HepG2 (cell line): ENCODE measurements around the gene GALP. TPM values are rescaled to one million over a fixed set of nuclear protein-coding genes. Genes with fewer than 3 reads are reported as not detected.

Experiments used
- ATAC-seq: fragments of 200-7000 bp; cut with Tn5 transposase; 3 replicates; pipeline ENCODE4 v1.9.1; 2020; ENCODE audit warnings: mild to moderate bottlenecking, moderate library complexity
- BruUV-seq: library from RNA; stranded (reverse); fragments of 400-500 nt; replicated peaks from 2 replicates; lab custom pipeline; 2021; lab: Mats Ljungman, UMichigan
- CTCF ChIA-PET: fragments of 300-600 bp; formaldehyde crosslinking; extraction: SDS; loops from one replicate; lab custom pipeline; 2021; ENCODE audit warnings: low total read pairs, inconsistent platforms, low intra/inter-chr PET ratio; lab: Yijun Ruan, JAX
- POLR2A ChIA-PET: fragments of 350-600 bp; sonication (Branson Sonifier 250); formaldehyde crosslinking; loops from one replicate; lab custom pipeline; 2020; ENCODE audit warnings: antibody characterized with exemption, inconsistent platforms; lab: Yijun Ruan, JAX
- DNase-seq: peaks from one replicate; pipeline ENCODE4 v3.0.0-alpha.2; 2015; ENCODE audit warnings: low spot score
- FAIRE-seq: peaks from 3 replicates; lab custom pipeline; 2011; peaks lifted over from hg19 to GRCh38; lab: Jason Lieb, UNC
- H2AFZ ChIP-seq: one replicate; pipeline ENCODE4 v1.6.1; 2011; ENCODE audit warnings: low read length, inconsistent platforms
- H3K27ac ChIP-seq: fragments of 300-600 bp; 3 replicates; pipeline ENCODE4 v1.8.0; 2011; ENCODE audit warnings: mixed run types, mild to moderate bottlenecking, mixed read lengths, low read length, inconsistent platforms; ENCODE audit not compliant: insufficient read depth; ENCODE audit errors: extremely low read length
- H3K27me3 ChIP-seq, 2 experiments: fragments of 200-600 bp in 1 of 2; 2 replicates in 1 of 2; 3 replicates in 1 of 2; pipeline versions ENCODE4 v1.6.0 to v1.8.0; 2011; ENCODE audit warnings: low read length in 2 of 2, mild to moderate bottlenecking in 2 of 2, moderate library complexity in 2 of 2, inconsistent platforms in 1 of 2; ENCODE audit not compliant: insufficient read depth in 2 of 2, control insufficient read depth in 1 of 2
- H3K36me3 ChIP-seq, 2 experiments: fragments of 200-600 bp in 1 of 2; replicated peaks in 1 of 2; 2 replicates in 1 of 2; 3 replicates in 1 of 2; pipeline versions ENCODE4 v1.5.1 to v1.8.0; 2011; ENCODE audit warnings: low read length in 2 of 2, inconsistent platforms in 1 of 2; ENCODE audit not compliant: insufficient read depth in 2 of 2, control insufficient read depth in 1 of 2
- H3K4me1 ChIP-seq: 2 replicates; pipeline ENCODE4 v1.5.1; 2012; ENCODE audit warnings: low read length, inconsistent platforms; ENCODE audit not compliant: insufficient read depth
- H3K4me2 ChIP-seq: 2 replicates; pipeline ENCODE4 v1.6.0; 2011; ENCODE audit warnings: low read depth, low read length, inconsistent platforms
- H3K4me3 ChIP-seq, 3 experiments: fragments of 200-600 bp in 1 of 3; sonication (generic), shearing (Covaris generic) in 1 of 3; replicated peaks in 1 of 3; 2 replicates each; pipeline ENCODE4 v1.5.1; 2011 to 2016; ENCODE audit warnings: low read length in 3 of 3, inconsistent platforms in 2 of 3, low read depth in 2 of 3, mild to moderate bottlenecking in 2 of 3, control low read depth in 1 of 3, mixed read lengths in 1 of 3; ENCODE audit not compliant: insufficient read depth in 1 of 3
- H3K79me2 ChIP-seq: one replicate; pipeline ENCODE4 v1.6.1; 2011; ENCODE audit warnings: low read length, inconsistent platforms; ENCODE audit not compliant: insufficient read depth
- H3K9ac ChIP-seq: 2 replicates; pipeline ENCODE4 v1.6.0; 2011; ENCODE audit warnings: mild to moderate bottlenecking, low read depth, low read length, inconsistent platforms; ENCODE audit not compliant: insufficient read depth
- H3K9me3 ChIP-seq: 2 replicates; pipeline ENCODE4 v1.5.1; 2012; ENCODE audit warnings: mild to moderate bottlenecking, low read length
- H4K20me1 ChIP-seq: 2 replicates; pipeline ENCODE4 v1.6.0; 2011; ENCODE audit warnings: inconsistent platforms, mild to moderate bottlenecking, low read length, moderate library complexity; ENCODE audit not compliant: insufficient read depth
- ARID2 ChIP-seq: sonication (generic); formaldehyde crosslinking; IDR thresholded peaks from 2 replicates; pipeline ENCODE4 v1.8.1; 2022; ENCODE audit warnings: mild to moderate bottlenecking, missing genetic modification reagents, borderline replicate concordance
- CREB1 ChIP-seq, 2 experiments: fragments of 450-650 bp in 1 of 2; IDR thresholded peaks; 2 replicates each; pipeline ENCODE4 v1.6.1; 2016 to 2017; ENCODE audit warnings: control low read depth in 1 of 2, mild to moderate bottlenecking in 1 of 2, missing compliant biosample characterization in 1 of 2, missing genetic modification characterization in 1 of 2
- MAZ ChIP-seq, 2 experiments: sonication (generic) in 1 of 2; formaldehyde crosslinking in 1 of 2; IDR thresholded peaks; 2 replicates each; pipeline versions ENCODE4 v1.5.0 to v1.6.1; 2012 to 2020; ENCODE audit warnings: low read depth in 2 of 2, mild to moderate bottlenecking in 2 of 2, borderline replicate concordance in 1 of 2, improper control_type of control experiment in 1 of 2, low read length in 1 of 2, missing genetic modification reagents in 1 of 2, moderate library complexity in 1 of 2
- PRPF4 ChIP-seq: fragments of 200-400 bp; formaldehyde crosslinking; IDR thresholded peaks from 2 replicates; pipeline ENCODE4 v1.6.1; 2016; ENCODE audit warnings: low read length, low read depth; ENCODE audit not compliant: poor library complexity, severe bottlenecking
- RBM22 ChIP-seq: fragments of 200-400 bp; formaldehyde crosslinking; optimal IDR thresholded peaks from 2 replicates; pipeline ENCODE3; 2017; ENCODE audit warnings: mild to moderate bottlenecking, low read length, moderate library complexity
- SP4 ChIP-seq: sonication (generic); formaldehyde crosslinking; IDR thresholded peaks from 2 replicates; pipeline ENCODE4 v1.8.1; 2023; ENCODE audit warnings: mild to moderate bottlenecking, missing genetic modification reagents
- ZBTB21 ChIP-seq: sonication (generic); formaldehyde crosslinking; IDR thresholded peaks from 2 replicates; pipeline ENCODE4 v1.4.0; 2020; ENCODE audit warnings: missing genetic modification reagents
- ZFP36L2 ChIP-seq: sonication (generic); formaldehyde crosslinking; IDR thresholded peaks from 2 replicates; pipeline ENCODE4 v1.4.0; 2020; ENCODE audit warnings: missing genetic modification reagents
- ZNF225 ChIP-seq: sonication (generic); formaldehyde crosslinking; IDR thresholded peaks from 2 replicates; pipeline ENCODE4 v1.4.0; 2020; ENCODE audit warnings: mild to moderate bottlenecking, missing genetic modification reagents
- ZNF263 ChIP-seq: sonication (generic); formaldehyde crosslinking; IDR thresholded peaks from 2 replicates; pipeline ENCODE4 v1.4.0; 2020; ENCODE audit warnings: missing genetic modification reagents
- ZNF776 ChIP-seq: sonication (generic); formaldehyde crosslinking; IDR thresholded peaks from 2 replicates; pipeline ENCODE4 v1.4.0; 2020; ENCODE audit warnings: mild to moderate bottlenecking, missing genetic modification reagents
- WGBS: methylation state at CpG from one replicate; pipeline ENCODE4 v1.1.6; 2017; ENCODE audit warnings: low lambda C conversion rate; 5-methylcytosine and 5-hydroxymethylcytosine counted together
- in situ Hi-C: cut with HindIII; loops from 2 replicates; pipeline ENCODE4 v1.10.0; 2017; ENCODE audit warnings: low pct_unique_long_range_greater_than_20kb; ENCODE audit not compliant: extremely low pct_ligation_motif_present
- intact Hi-C: fragments of 100-400 bp; cut with micrococcal nuclease; formaldehyde crosslinking; loops from one replicate; pipeline ENCODE4 v1.10.0; 2022; ENCODE audit not compliant: unreplicated experiment
- polyA plus RNA-seq, 8 experiments: library from polyadenylated mRNA; depleted of rRNA in 3 of 8; stranded (reverse) in 7 of 8; unstranded in 1 of 8; fragments of >200 nt; fragmentation: Illumina TruSeq in 4 of 8; extraction: Trizol in 4 of 8; gene quantifications; 2 replicates each; pipeline versions ENCODE4 v1.2.1 to v1.2.3, GENCODE V29; 2011 to 2016; ENCODE audit warnings: low read depth in 4 of 8, missing spikeins in 1 of 8, mixed read lengths in 1 of 8; ENCODE audit not compliant: insufficient read depth in 1 of 8
- total RNA-seq, 5 experiments: library from RNA; depleted of rRNA; stranded (reverse); fragments of >200 nt; fragmentation: Illumina TruSeq; extraction: Trizol; gene quantifications; 2 replicates each; pipeline ENCODE4 v1.2.3, GENCODE V29; 2016; ENCODE audit warnings: low read depth in 1 of 5
- TF ChIP-seq, protein P1 (sequence below): sonication (generic); formaldehyde crosslinking; IDR thresholded peaks from 2 replicates; pipeline ENCODE4 v1.5.0; 2020; ENCODE audit warnings: mild to moderate bottlenecking, missing genetic modification reagents, borderline replicate concordance
- TF ChIP-seq, protein P2 (sequence below): sonication (generic); formaldehyde crosslinking; IDR thresholded peaks from 2 replicates; pipeline ENCODE4 v1.4.0; 2020; ENCODE audit warnings: missing genetic modification reagents, borderline replicate concordance

GALP gene
- total and polyA plus RNA-seq, 2 of the 13 experiments (the other 11 are each of a cell fraction or from before 2014, with no cell fraction given): not detected

DNA sequence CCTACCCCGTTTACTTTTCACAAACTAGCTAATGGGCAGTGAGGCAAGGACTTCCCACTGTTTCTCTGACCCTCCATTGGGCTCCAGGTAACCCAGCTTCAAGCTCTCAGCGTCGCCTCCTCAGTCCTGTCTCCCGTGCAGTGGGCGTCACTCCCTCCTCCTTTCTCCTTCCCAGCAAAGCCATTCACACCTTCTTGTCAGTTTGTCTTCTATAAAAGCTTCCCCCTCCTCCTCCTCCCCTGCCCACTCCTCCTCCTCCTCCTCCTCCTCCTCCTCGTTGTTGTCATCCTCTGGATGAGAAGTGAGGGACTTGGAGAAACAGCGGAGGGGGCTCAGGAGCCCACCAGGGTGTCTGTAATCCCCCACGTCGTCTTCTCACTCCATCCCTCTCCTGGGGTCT lies 1.7 kb upstream of the GALP start:
- intact Hi-C loops: no loop called here
- Histone ChIP-seq H3K4me3 (no peak overlapping the region), H3K36me3 (no peaks in the 10 kb centered on the region), H3K27me3 (peaks cover 0 to 16% of the 10 kb centered on the region in 2 experiments; a peak in 3 of 5 replicates), H3K27ac (no peak overlapping the region), H3K79me2 (no peaks in the 10 kb centered on the region), H4K20me1 (no peaks in the 10 kb centered on the region), H3K4me1 (peaks cover 47% of the 10 kb centered on the region)
- no peak for ATAC-seq
- POLR2A ChIA-PET: interaction anchor here (1.2 to 5.0 kb wide), 2 partner anchors 31 to 63 kb away, joined by 5 to 26 read pairs; no protein-coding TSS in a partner anchor
- WGBS: 13% methylated on average over 9 of the region's 9 CpGs
- BruUV-seq: no TSS peak
- TF ChIP-seq ZNF263 (CRISPR knock-in tag) (0 out of 2 replicates have a peak, but pooled peaks have one; percentile 34), ZFP36L2 (no peak)
- TF ChIP-seq, all 625 proteins: peak for 1
- Histone ChIP-seq H2AFZ (no peak overlapping the region), H3K9me3 (no peaks in the 10 kb centered on the region), H3K9ac (no peak overlapping the region), H3K4me2 (peak overlapping the region; percentile 60; the same call in 1 of the 2 replicates)
- no peak for DNase-seq
- CTCF ChIA-PET: no interaction called here
- no peak for FAIRE-seq
- in situ Hi-C loops: no loop called here

DNA sequence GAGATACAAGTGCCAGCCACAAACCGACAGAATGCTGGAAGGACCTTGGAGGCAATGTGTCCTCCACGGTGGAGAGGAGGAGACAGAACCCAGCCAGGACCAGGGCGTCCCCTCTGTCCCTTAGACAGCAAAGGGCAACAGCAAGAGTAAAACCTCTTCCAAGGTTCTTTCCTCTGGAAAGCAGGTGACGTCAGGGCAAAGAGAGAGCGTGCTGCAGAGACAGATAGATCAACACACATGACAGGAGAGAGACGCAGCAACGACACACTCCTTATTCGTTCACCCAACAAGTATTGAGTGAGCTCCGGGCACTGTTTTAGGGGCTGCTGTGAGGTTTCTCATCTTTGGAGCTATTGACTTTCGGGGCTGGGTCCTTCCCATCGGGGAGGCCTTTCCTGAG lies 1.3 kb upstream of the GALP start:
- in situ Hi-C loops (no loop called here), intact Hi-C loops (no loop called here)
- no peaks in the 10 kb centered on the region for H3K36me3 ChIP-seq
- H3K4me1 ChIP-seq: peaks cover 47% of the 10 kb centered on the region
- peak overlapping the region; percentile 60 for H3K4me2 ChIP-seq
- peak; percentile 26 for ATAC-seq
- no peaks in the 10 kb centered on the region for H3K79me2 ChIP-seq
- POLR2A ChIA-PET: interaction anchor here (1.2 to 5.0 kb wide), 2 partner anchors 32 to 64 kb away, joined by 5 to 26 read pairs; no protein-coding TSS in a partner anchor
- no peak overlapping the region for H3K9ac ChIP-seq
- peak overlapping the region; percentile 42 for H2AFZ ChIP-seq
- peak overlapping the region in 1 of 3 experiments; percentile 37; a peak in 1 of 6 replicates for H3K4me3 ChIP-seq
- CTCF ChIA-PET: no interaction called here
- DNase-seq: no peak
- H3K9me3 ChIP-seq: no peaks in the 10 kb centered on the region
- H4K20me1 ChIP-seq: no peaks in the 10 kb centered on the region
- BruUV-seq: no TSS peak
- WGBS: 5% methylated on average over 5 of the region's 11 CpGs
- peaks cover 0 to 16% of the 10 kb centered on the region in 2 experiments; a peak in 3 of 5 replicates for H3K27me3 ChIP-seq
- no peak for FAIRE-seq
- H3K27ac ChIP-seq: no peak overlapping the region
- TF ChIP-seq PRPF4 (no peak), ZBTB21 (CRISPR knock-in tag) (no peak), RBM22 (no peak), CREB1 (IDR thresholded peaks at IDR 0.05) (peak; percentile 85), CREB1 (CRISPR knock-in tag; IDR thresholded peaks at IDR 0.05) (no peak), MAZ (IDR thresholded peaks at IDR 0.05; ENCODE audit: borderline replicate concordance, low read depth, low read length) (no peak), MAZ (CRISPR knock-in tag; IDR thresholded peaks at IDR 0.05; ENCODE audit: low read depth) (no peak), ZNF776 (no peak), ARID2 (CRISPR knock-in tag) (no peak), ZNF225 (no peak), SP4 (CRISPR knock-in tag) (no peak)
- TF ChIP-seq, protein P1, sequence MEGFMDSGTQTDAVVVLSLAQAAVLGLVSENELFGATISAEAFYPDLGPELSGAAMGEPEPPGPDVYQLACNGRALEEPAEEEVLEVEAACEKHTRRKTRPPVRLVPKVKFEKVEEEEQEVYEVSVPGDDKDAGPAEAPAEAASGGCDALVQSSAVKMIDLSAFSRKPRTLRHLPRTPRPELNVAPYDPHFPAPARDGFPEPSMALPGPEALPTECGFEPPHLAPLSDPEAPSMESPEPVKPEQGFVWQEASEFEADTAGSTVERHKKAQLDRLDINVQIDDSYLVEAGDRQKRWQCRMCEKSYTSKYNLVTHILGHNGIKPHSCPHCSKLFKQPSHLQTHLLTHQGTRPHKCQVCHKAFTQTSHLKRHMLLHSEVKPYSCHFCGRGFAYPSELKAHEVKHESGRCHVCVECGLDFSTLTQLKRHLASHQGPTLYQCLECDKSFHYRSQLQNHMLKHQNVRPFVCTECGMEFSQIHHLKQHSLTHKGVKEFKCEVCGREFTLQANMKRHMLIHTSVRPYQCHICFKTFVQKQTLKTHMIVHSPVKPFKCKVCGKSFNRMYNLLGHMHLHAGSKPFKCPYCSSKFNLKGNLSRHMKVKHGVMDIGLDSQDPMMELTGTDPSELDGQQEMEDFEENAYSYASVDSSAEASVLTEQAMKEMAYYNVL (CRISPR knock-in tag): no peak
- TF ChIP-seq, protein P2, sequence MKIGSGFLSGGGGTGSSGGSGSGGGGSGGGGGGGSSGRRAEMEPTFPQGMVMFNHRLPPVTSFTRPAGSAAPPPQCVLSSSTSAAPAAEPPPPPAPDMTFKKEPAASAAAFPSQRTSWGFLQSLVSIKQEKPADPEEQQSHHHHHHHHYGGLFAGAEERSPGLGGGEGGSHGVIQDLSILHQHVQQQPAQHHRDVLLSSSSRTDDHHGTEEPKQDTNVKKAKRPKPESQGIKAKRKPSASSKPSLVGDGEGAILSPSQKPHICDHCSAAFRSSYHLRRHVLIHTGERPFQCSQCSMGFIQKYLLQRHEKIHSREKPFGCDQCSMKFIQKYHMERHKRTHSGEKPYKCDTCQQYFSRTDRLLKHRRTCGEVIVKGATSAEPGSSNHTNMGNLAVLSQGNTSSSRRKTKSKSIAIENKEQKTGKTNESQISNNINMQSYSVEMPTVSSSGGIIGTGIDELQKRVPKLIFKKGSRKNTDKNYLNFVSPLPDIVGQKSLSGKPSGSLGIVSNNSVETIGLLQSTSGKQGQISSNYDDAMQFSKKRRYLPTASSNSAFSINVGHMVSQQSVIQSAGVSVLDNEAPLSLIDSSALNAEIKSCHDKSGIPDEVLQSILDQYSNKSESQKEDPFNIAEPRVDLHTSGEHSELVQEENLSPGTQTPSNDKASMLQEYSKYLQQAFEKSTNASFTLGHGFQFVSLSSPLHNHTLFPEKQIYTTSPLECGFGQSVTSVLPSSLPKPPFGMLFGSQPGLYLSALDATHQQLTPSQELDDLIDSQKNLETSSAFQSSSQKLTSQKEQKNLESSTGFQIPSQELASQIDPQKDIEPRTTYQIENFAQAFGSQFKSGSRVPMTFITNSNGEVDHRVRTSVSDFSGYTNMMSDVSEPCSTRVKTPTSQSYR (CRISPR knock-in tag): no peak
